GM10266 (cell line): Measurements from ENCODE around the gene POLK.

Experiments
- DNase-seq: peaks from one replicate; pipeline ENCODE4 v3.0.0; 2012; ENCODE audit errors: extremely low spot score
- TF ChIP-seq, protein P1 (sequence below): IDR thresholded peaks from 2 replicates; pipeline ENCODE4 v1.5.1; 2012; ENCODE audit warnings: mild to moderate bottlenecking, low read depth; ENCODE audit not compliant: control insufficient read depth, insufficient read depth; ENCODE audit errors: missing control alignments

POLK gene

DNA sequence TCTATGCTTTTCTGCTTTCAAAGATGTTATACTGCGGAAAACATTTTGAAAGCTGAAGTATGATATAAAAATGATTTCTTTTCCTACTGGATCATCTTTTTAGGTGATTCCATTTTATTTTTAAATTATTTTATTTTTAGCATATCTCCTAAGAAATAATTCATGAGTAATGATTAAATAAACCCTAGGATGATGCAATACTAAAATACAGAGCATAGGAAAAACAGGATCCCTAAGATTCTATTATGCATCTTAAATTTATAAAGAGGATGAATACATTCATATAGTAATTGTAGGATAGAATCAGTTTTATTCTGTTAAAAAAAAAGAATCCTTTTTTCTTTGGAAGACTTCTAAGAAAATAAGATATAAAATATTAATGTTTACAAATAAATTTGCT, 10.9 kb downstream of the POLK start:
- DNase-seq, result no peak
- TF ChIP-seq, protein P1, sequence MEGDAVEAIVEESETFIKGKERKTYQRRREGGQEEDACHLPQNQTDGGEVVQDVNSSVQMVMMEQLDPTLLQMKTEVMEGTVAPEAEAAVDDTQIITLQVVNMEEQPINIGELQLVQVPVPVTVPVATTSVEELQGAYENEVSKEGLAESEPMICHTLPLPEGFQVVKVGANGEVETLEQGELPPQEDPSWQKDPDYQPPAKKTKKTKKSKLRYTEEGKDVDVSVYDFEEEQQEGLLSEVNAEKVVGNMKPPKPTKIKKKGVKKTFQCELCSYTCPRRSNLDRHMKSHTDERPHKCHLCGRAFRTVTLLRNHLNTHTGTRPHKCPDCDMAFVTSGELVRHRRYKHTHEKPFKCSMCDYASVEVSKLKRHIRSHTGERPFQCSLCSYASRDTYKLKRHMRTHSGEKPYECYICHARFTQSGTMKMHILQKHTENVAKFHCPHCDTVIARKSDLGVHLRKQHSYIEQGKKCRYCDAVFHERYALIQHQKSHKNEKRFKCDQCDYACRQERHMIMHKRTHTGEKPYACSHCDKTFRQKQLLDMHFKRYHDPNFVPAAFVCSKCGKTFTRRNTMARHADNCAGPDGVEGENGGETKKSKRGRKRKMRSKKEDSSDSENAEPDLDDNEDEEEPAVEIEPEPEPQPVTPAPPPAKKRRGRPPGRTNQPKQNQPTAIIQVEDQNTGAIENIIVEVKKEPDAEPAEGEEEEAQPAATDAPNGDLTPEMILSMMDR, result no peak

DNA sequence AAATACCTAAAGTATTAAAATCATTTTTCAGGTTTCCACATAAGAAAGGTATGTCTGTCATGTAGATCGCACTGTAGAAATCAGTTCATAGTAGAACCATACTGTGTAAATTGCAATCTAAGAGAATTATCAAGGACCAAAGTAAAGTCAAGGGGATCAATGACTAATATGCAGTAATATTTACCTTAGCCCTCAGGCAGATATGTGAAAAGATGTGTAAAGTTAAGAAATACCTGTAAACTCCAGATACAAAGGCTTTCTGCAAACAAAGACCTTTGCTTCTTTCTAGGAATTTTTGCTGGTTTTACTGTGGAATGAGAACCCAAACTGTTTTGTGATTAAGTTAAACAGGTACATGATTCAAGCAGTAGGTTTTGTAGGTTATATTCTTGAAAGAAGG, 11.6 kb downstream of the POLK start:
- DNase-seq, result no peak
- TF ChIP-seq, protein P1, result no peak

DNA sequence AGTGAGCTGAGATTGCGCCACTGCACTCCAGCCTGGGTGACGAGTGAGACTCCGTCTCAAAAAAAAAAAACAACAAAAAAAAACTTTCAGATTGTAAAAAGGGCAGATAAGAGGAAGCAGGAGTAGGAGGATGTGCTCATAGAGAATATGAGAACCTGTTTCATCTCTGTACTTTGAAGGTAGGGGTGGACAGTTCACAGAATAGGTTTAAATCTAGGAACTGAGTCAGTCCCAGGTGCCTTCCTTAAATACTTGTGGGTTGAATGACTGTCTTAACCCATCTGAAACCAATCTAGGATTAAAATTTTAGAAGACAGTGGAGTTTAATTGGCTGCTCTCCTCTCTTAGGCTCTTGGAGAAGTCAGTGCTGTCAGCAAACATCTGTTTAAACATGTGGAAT, 12.4 kb downstream of the POLK start:
- TF ChIP-seq, protein P1, result no peak
- DNase-seq, result peak; percentile 37

DNA sequence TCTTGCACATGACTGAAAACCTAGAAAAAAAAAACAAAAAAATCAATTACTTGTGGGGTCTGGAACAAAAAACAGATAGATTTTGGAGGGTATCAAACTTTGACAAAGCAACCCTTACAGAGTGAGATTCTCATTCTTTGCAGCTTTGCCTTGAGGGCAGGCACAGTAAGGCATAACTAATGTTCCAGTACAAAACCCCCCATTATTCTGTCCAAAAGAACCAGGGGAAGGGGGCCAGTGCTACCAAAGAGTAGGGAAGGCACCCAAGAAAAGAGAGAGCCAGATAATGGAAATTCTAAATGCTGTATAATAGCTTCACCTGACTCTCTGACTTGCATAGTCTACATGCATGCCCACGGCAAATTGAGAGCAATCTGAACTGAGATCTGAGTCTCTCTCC, 12.9 kb downstream of the POLK start:
- TF ChIP-seq, protein P1, result no peak
- no peak for DNase-seq

DNA sequence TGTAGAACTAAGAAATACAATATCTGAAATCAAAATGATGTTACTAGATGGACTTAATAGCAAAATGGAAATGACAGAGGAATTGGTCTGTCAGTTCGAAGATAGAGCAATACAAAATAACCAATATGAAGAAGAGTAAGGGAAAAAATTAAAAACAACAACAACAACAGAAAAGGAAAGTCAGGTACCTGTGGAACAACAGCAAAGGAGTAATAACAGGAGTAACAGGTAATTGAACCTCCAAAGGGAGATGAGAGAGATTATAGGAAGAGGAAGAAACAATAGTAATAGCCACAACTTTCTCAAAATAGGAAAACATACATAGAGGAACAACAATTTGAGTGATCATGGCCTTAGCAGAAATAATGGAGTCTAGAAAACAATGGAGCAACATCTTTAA, 13.7 kb downstream of the POLK start:
- no peak for DNase-seq
- TF ChIP-seq, protein P1, result no peak

DNA sequence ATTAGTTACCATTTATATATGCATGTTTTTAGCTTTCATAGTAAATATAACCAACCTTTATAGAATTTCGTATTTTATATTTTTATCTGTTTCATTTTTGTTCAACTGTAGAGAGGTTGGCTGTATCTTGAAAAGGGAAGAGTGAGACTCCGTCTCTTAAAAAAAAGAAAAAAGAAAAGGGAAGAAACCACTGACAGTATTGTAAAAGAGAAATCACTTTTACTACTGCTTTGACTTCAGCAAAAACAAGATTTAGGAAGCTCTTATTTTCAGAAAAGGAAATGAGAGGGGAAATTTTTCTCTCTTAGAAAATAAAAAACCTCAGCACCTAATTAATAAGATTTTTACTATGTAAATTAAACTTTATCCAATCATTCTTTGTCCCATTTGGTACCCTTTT, 14.4 kb downstream of the POLK start:
- TF ChIP-seq, protein P1, result no peak
- no peak for DNase-seq

DNA sequence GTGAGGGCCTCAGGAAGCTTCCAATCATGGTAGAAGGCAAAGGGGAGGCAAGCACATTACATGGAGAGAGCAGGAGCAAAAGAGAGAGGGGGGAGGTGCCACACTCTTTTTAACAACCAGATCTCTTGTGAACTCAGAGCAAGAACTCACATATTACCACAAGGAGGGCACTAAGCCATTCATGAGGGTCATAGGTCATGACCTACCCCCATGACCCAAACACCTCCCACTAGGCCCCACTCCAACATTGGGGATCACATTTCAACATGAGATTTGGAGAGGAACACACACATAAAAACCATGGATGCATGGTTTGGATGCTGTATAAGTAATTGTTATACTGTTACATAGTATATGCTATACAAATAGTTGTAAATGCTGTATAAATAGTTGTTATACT, 17.5 kb downstream of the POLK start:
- TF ChIP-seq, protein P1, result no peak
- no peak for DNase-seq
